Lung (tissue), 10 donors: Measurements from ENCODE around the gene CACNA1H. TPM values are rescaled to one million over a fixed set of nuclear protein-coding genes. Genes with fewer than 3 reads are reported as not detected.
"Not testable (repeated sequence)": the region's sequence is repeated elsewhere in the genome, so short reads cannot be mapped to it uniquely, and the experiment has no call there.

Experiments
- ATAC-seq: fragments of 200-7000 bp; cut with Tn5 transposase; one replicate; pipeline ENCODE4 v1.9.1; 2020; ENCODE audit warnings: moderate number of reproducible peaks; ENCODE audit not compliant: insufficient read depth, low FRiP score
- DNase-seq, 3 donors: peaks; one replicate each; pipeline ENCODE4 v3.0.0-alpha.2; 2013 to 2017
- H3K27ac ChIP-seq, 2 donors: one replicate each; pipeline ENCODE4 v1.5.1; 2013; ENCODE audit warnings: mild to moderate bottlenecking in 2 of 2, moderate library complexity in 2 of 2, control low read depth in 1 of 2, inconsistent platforms in 1 of 2, low read depth in 1 of 2, low read length in 1 of 2
- H3K27me3 ChIP-seq, 3 donors: one replicate each; pipeline ENCODE4 v1.5.1; 2013; ENCODE audit warnings: low read length in 2 of 3; ENCODE audit not compliant: control insufficient read depth in 3 of 3, insufficient read depth in 3 of 3
- H3K36me3 ChIP-seq, 4 donors: one replicate each; pipeline ENCODE4 v1.5.1; 2013; ENCODE audit warnings: low read length in 4 of 4, mild to moderate bottlenecking in 1 of 4, moderate library complexity in 1 of 4; ENCODE audit not compliant: control insufficient read depth in 4 of 4, insufficient read depth in 4 of 4
- H3K4me1 ChIP-seq, 5 donors: one replicate each; pipeline ENCODE4 v1.5.1; 2013; ENCODE audit warnings: low read length in 5 of 5, mild to moderate bottlenecking in 2 of 5, moderate library complexity in 1 of 5; ENCODE audit not compliant: control insufficient read depth in 5 of 5, insufficient read depth in 5 of 5
- H3K4me3 ChIP-seq: one replicate; pipeline ENCODE4 v1.5.1; 2013; ENCODE audit warnings: mild to moderate bottlenecking, control low read depth, moderate library complexity
- H3K9ac ChIP-seq, 2 donors: one replicate each; pipeline ENCODE4 v1.5.1; 2013; ENCODE audit warnings: low read length in 2 of 2, control low read depth in 1 of 2; ENCODE audit not compliant: insufficient read depth in 1 of 2
- H3K9me3 ChIP-seq, 4 donors: one replicate each; pipeline ENCODE4 v1.5.1; 2013; ENCODE audit warnings: low read length in 3 of 4, mild to moderate bottlenecking in 1 of 4, moderate library complexity in 1 of 4; ENCODE audit not compliant: control insufficient read depth in 4 of 4, insufficient read depth in 3 of 4
- WGBS, 2 donors: extraction: QIAGEN DNeasy Blood & Tissue Kit; methylation state at CpG; one replicate each; pipeline ENCODE4 v1.1.7; 2013; 5-methylcytosine and 5-hydroxymethylcytosine counted together
- polyA plus RNA-seq, 2 donors: library from polyadenylated mRNA; stranded (reverse); fragments of 200-250 nt; gene quantifications; one replicate each; pipeline ENCODE4 v1.2.1, GENCODE V29; 2013
- total RNA-seq, 2 donors: library from RNA; depleted of rRNA in 1 of 2; stranded (reverse); fragments of >200 nt in 1 of 2; gene quantifications; one replicate each; pipeline ENCODE4 v1.2.1, GENCODE V29; 2014 to 2021
- donor health status: Bipolar disorder and iron deficiency.
- donor health status: healthy.
- donor health status: DM: yes; HTN: yes; CAD: no.

The CACNA1H gene
- total and polyA plus RNA-seq, 4 donors, result 5.0 to 10.3 (median 6.7) TPM

DNA sequence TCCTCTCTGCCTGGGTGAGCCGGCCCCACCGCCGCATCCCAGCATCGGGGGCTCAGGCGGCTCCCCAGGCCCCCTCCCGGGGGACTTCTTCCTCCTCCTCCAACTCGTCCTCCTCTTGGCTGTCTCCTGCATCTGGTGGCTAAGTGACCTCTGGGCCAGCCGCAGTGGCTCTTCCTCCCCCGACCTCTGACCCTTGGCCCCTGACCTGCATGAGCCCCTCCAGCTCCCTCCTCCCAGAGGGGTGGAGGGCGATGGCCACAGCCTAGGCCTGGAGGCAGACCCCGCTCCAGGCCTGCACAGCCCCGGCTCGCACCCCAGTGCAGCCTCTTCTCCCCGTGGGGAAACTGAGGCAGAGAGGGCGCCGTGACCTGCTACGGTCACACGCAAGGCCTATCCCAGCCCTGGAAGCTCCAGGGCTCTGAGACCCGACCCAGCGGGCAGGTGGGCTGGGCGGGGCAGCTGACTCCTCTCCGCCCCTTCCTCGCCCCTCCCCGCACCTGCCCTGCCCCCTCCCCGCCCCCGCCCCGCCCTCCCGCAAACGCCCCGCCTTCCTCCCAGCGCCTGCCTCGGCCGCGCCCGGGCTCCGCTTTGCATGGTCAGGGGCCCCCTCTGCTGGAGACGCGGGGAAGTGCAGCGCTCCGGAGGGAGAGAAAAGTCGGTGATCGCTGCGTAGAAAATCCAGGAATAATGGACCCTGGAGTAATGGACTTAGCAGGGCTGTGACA, 96.3 kb downstream of the CACNA1H start:
- not testable (repeated sequence) for DNase-seq

DNA sequence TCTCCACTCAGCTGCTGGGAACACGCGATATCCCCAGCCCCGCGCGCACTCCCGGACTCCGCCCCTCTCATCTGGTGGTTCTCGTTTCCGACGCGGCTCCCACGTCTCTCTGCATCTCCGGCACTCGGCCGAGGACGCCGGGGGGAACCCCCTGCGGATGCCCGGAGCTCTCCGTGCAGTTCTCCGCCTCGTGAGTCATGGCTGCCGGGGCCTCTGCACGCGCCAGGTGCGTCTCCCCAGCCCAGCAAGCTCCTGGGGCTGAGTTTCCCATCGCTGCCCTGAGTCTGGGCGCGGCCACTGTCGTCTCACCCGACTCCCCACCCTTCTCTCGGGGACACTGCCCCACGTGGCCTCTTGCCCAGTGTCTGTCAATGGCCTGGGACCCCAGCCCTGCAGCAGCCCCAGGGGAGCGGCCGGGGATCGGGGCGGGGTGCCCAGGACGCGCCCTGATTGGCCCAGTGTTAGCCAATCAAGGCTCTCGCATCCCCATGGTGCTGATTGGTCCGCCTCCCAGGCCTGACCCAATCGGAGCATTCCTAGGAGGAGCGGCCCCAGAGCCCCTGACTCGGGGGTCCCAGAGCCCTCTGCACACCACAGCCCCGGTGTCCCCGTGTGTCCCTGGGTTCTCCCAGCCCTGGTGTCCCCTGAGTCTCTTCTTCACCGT, 100.9 kb downstream of the CACNA1H start:
- H3K4me1 ChIP-seq, H3K9ac ChIP-seq, H3K36me3 ChIP-seq, H3K4me3 ChIP-seq, H3K27ac ChIP-seq, H3K27me3 ChIP-seq, H3K9me3 ChIP-seq, DNase-seq, ATAC-seq: not testable (repeated sequence)
- whole genome bisulfite sequencing, 2 donors, result no CpG with 5 or more reads among the region's 47 CpGs

More for the DNA sequence above, 96.3 kb downstream of the CACNA1H start:
- H3K36me3 ChIP-seq, H3K9me3 ChIP-seq, H3K4me1 ChIP-seq, H3K9ac ChIP-seq, H3K27ac ChIP-seq, H3K4me3 ChIP-seq: not testable (repeated sequence)
- WGBS, 2 donors, result 66 to 68% methylated on average over 4 to 5 of the region's 43 CpGs
- ATAC-seq, result peak; percentile 62
- peaks cover 0 to 14% (median 0%) of the 10 kb centered on the region in 3 donors for H3K27me3 ChIP-seq

- 80 to 88% methylated on average over 2 to 3 of the region's 3 CpGs for WGBS, 2 donors
- ATAC-seq, H3K9me3 ChIP-seq, H3K9ac ChIP-seq, H3K27ac ChIP-seq, H3K36me3 ChIP-seq, H3K4me1 ChIP-seq, H3K4me3 ChIP-seq, DNase-seq: not testable (repeated sequence)
- H3K27me3 ChIP-seq, result peaks cover 1 to 13% (median 4%) of the 10 kb centered on the region in 3 donors
Observed at GRCh38 chr16:1254821-1255220, 101.9 kb downstream of the CACNA1H start.

- not testable (repeated sequence) for H3K27ac ChIP-seq, DNase-seq, H3K4me3 ChIP-seq, H3K4me1 ChIP-seq, H3K9ac ChIP-seq, ATAC-seq, H3K9me3 ChIP-seq, H3K36me3 ChIP-seq
- H3K27me3 ChIP-seq, result peaks cover 6 to 20% (median 8%) of the 10 kb centered on the region in 3 donors
- 64 to 65% methylated on average over 20 to 24 of the region's 26 CpGs for WGBS, 2 donors
Observed at GRCh38 chr16:1255276-1256122, 102.6 kb downstream of the CACNA1H start, which contains the start of gene TPSD1. TSS of gene TPSD1 (plus strand) at chr16:1256069. CDS start at chr16:1256281, 212 bp downstream.

- DNase-seq, H3K27ac ChIP-seq, ATAC-seq, H3K4me1 ChIP-seq, H3K9me3 ChIP-seq, H3K36me3 ChIP-seq, H3K4me3 ChIP-seq, H3K9ac ChIP-seq: not testable (repeated sequence)
- H3K27me3 ChIP-seq, result peaks cover 6 to 29% (median 14%) of the 10 kb centered on the region in 3 donors
- 78 to 80% methylated on average over 22 to 23 of the region's 23 CpGs for WGBS, 2 donors
Observed at GRCh38 chr16:1256296-1256873, 103.5 kb downstream of the CACNA1H start.
